Spinal cord (tissue), 10 donors: ENCODE results near the gene HHIPL1. TPM values are rescaled to one million over a fixed set of nuclear protein-coding genes. Genes with fewer than 3 reads are reported as not detected.

Experiments
- DNase-seq, 6 donors: peaks; one replicate each; pipeline versions ENCODE4 v3.0.0 to v3.0.0-alpha.2; 2013 to 2015; ENCODE audit warnings: low spot score in 6 of 6, low read depth in 4 of 6
- H3K27ac ChIP-seq: one replicate; pipeline ENCODE4 v1.5.1; 2013; ENCODE audit warnings: low read depth, low read length, control low read depth
- H3K27me3 ChIP-seq: one replicate; pipeline ENCODE4 v1.6.1; 2013; ENCODE audit warnings: low read length; ENCODE audit not compliant: control insufficient read depth, insufficient read depth
- H3K36me3 ChIP-seq: one replicate; pipeline ENCODE4 v1.6.1; 2013; ENCODE audit warnings: low read length; ENCODE audit not compliant: control insufficient read depth, insufficient read depth
- H3K4me1 ChIP-seq: one replicate; pipeline ENCODE4 v1.6.1; 2013; ENCODE audit warnings: low read length; ENCODE audit not compliant: control insufficient read depth, insufficient read depth
- H3K4me3 ChIP-seq: one replicate; pipeline ENCODE4 v1.5.1; 2013; ENCODE audit warnings: low read depth, low read length, control low read depth
- H3K9me3 ChIP-seq: one replicate; pipeline ENCODE4 v1.6.1; 2013; ENCODE audit warnings: low read length; ENCODE audit not compliant: control insufficient read depth, insufficient read depth
- WGBS: methylation state at CpG from one replicate; pipeline ENCODE4 v1.1.5; 2013; ENCODE audit warnings: missing lambda C conversion rate; ENCODE audit not compliant: insufficient coverage; 5-methylcytosine and 5-hydroxymethylcytosine counted together
- polyA plus RNA-seq, 2 donors: library from polyadenylated mRNA; unstranded; fragments of 120-200 nt; gene quantifications; one replicate each; pipeline ENCODE4 v1.2.1, GENCODE V29; 2013; ENCODE audit not compliant: insufficient read length in 2 of 2
- total RNA-seq, 2 donors: library from RNA; depleted of rRNA in 1 of 2; stranded (reverse); fragments of 120-200 nt in 1 of 2; fragments of >200 nt in 1 of 2; gene quantifications; one replicate each; pipeline versions ENCODE4 v1.2.3 to v1.2.4, GENCODE V29; 2013 to 2014
- donor health status: healthy.

The HHIPL1 gene
- total and polyA plus RNA-seq, 4 donors = 4.8 to 6.2 (median 5.4) TPM

GRCh38 chr14:99704037-99704436 lies 59.1 kb downstream of the HHIPL1 start:
- Histone ChIP-seq H3K36me3 (peaks cover 29% of the 10 kb centered on the region), H3K27ac (no peak overlapping the region), H3K9me3 (no peaks in the 10 kb centered on the region), H3K4me3 (no peak overlapping the region), H3K4me1 (no peaks in the 10 kb centered on the region), H3K27me3 (no peaks in the 10 kb centered on the region)
- WGBS = no CpG with 5 or more reads among the region's 2 CpGs
- DNase-seq = no peak

- Histone ChIP-seq H3K36me3 (peaks cover 19% of the 10 kb centered on the region), H3K4me1 (no peaks in the 10 kb centered on the region), H3K27ac (no peak overlapping the region), H3K27me3 (no peaks in the 10 kb centered on the region), H3K9me3 (no peaks in the 10 kb centered on the region), H3K4me3 (no peak overlapping the region)
- no peak for DNase-seq
- 76% methylated on average over 6 of the region's 8 CpGs for WGBS
These were observed 61.4 kb downstream of the HHIPL1 start for GRCh38 chr14:99706107-99706900.

GRCh38 chr14:99707420-99707819 lies 62.5 kb downstream of the HHIPL1 start:
- Histone ChIP-seq H3K4me1 (no peaks in the 10 kb centered on the region), H3K27me3 (no peaks in the 10 kb centered on the region), H3K9me3 (no peaks in the 10 kb centered on the region), H3K27ac (no peak overlapping the region), H3K4me3 (no peak overlapping the region), H3K36me3 (peaks cover 19% of the 10 kb centered on the region)
- no peak for DNase-seq
- WGBS = 100% methylated on average over 2 of the region's 2 CpGs

- Histone ChIP-seq H3K27me3 (no peaks in the 10 kb centered on the region), H3K4me3 (no peak overlapping the region), H3K4me1 (no peaks in the 10 kb centered on the region), H3K36me3 (peaks cover 19% of the 10 kb centered on the region), H3K27ac (no peak overlapping the region), H3K9me3 (no peaks in the 10 kb centered on the region)
- no peak for DNase-seq
- WGBS = 96% methylated on average over 8 of the region's 9 CpGs
These were observed 63.0 kb downstream of the HHIPL1 start for GRCh38 chr14:99707921-99708320.

- DNase-seq = no peak
- H3K27ac ChIP-seq = no peak overlapping the region
- H3K36me3 ChIP-seq = peaks cover 19% of the 10 kb centered on the region
- no peak overlapping the region for H3K4me3 ChIP-seq
- H3K9me3 ChIP-seq = no peaks in the 10 kb centered on the region
- WGBS = 78% methylated on average over 5 of the region's 7 CpGs
- no peaks in the 10 kb centered on the region for H3K4me1 ChIP-seq
- H3K27me3 ChIP-seq = no peaks in the 10 kb centered on the region
These were observed 63.5 kb downstream of the HHIPL1 start for GRCh38 chr14:99708449-99708848.

- no peak for DNase-seq
- Histone ChIP-seq H3K9me3 (no peaks in the 10 kb centered on the region), H3K4me1 (no peaks in the 10 kb centered on the region), H3K4me3 (no peak overlapping the region), H3K27ac (no peak overlapping the region), H3K27me3 (no peaks in the 10 kb centered on the region), H3K36me3 (peaks cover 19% of the 10 kb centered on the region)
- no CpG with 5 or more reads among the region's 3 CpGs for WGBS
These were observed 69.0 kb downstream of the HHIPL1 start for GRCh38 chr14:99713972-99714371.

- H3K27ac ChIP-seq = no peak overlapping the region
- 85% methylated on average over 18 of the region's 24 CpGs for WGBS
- no peaks in the 10 kb centered on the region for H3K27me3 ChIP-seq
- DNase-seq = no peak
- no peaks in the 10 kb centered on the region for H3K9me3 ChIP-seq
- no peaks in the 10 kb centered on the region for H3K4me1 ChIP-seq
- H3K36me3 ChIP-seq = peaks cover 19% of the 10 kb centered on the region
- no peak overlapping the region for H3K4me3 ChIP-seq
These were observed 70.5 kb downstream of the HHIPL1 start for GRCh38 chr14:99715266-99716000.

GRCh38 chr14:99716091-99716849 lies 71.3 kb downstream of the HHIPL1 start:
- no peak overlapping the region for H3K27ac ChIP-seq
- H3K9me3 ChIP-seq = no peaks in the 10 kb centered on the region
- no peaks in the 10 kb centered on the region for H3K27me3 ChIP-seq
- WGBS = 89% methylated on average over 10 of the region's 10 CpGs
- no peak overlapping the region for H3K4me3 ChIP-seq
- H3K36me3 ChIP-seq = peaks cover 20% of the 10 kb centered on the region
- no peak for DNase-seq
- no peaks in the 10 kb centered on the region for H3K4me1 ChIP-seq

GRCh38 chr14:99716850-99717681 lies 72.1 kb downstream of the HHIPL1 start:
- DNase-seq = no peak
- Histone ChIP-seq H3K27ac (no peak overlapping the region), H3K27me3 (no peaks in the 10 kb centered on the region), H3K4me1 (no peaks in the 10 kb centered on the region), H3K36me3 (peaks cover 26% of the 10 kb centered on the region), H3K9me3 (no peaks in the 10 kb centered on the region), H3K4me3 (no peak overlapping the region)
- 97% methylated on average over 14 of the region's 14 CpGs for WGBS
